Activated CD8-positive, alpha-beta memory T cell treated with anti-CD3 and anti-CD28 coated beads, Interleukin-2, amount 50 U/mL, for 1 hour (primary cell): ENCODE data around the gene MORC2.

Experiments
- DNase-seq: peaks from one replicate; pipeline ENCODE4 v3.0.0-alpha.2; 2020; ENCODE audit errors: extremely low read depth

Gene MORC2

GRCh38 chr22:30889268-30889995, 79.1 kb downstream of the MORC2 start:
- no peak for DNase-seq

- DNase-seq = no peak
Measured at GRCh38 chr22:30887861-30888260, 80.7 kb downstream of the MORC2 start.

- no peak for DNase-seq
Measured at GRCh38 chr22:30887453-30887852, 81.1 kb downstream of the MORC2 start.

GRCh38 chr22:30885591-30885990, 83.0 kb downstream of the MORC2 start:
- no peak for DNase-seq

GRCh38 chr22:30885001-30885366, 83.6 kb downstream of the MORC2 start:
- no peak for DNase-seq

GRCh38 chr22:30884211-30885000, 84.2 kb downstream of the MORC2 start:
- DNase-seq = no peak

- DNase-seq = no peak
Measured at GRCh38 chr22:30883586-30884145, 84.9 kb downstream of the MORC2 start.

- no peak for DNase-seq
Measured at GRCh38 chr22:30882974-30883533, 85.5 kb downstream of the MORC2 start.

GRCh38 chr22:30882184-30882717, 86.3 kb downstream of the MORC2 start:
- no peak for DNase-seq

- no peak for DNase-seq
Measured at GRCh38 chr22:30881361-30882183, 87.0 kb downstream of the MORC2 start.

GRCh38 chr22:30880847-30881246, 87.7 kb downstream of the MORC2 start:
- DNase-seq = no peak

GRCh38 chr22:30880181-30880601, 88.4 kb downstream of the MORC2 start:
- no peak for DNase-seq

- no peak for DNase-seq
Measured at GRCh38 chr22:30879415-30879797, 89.2 kb downstream of the MORC2 start.

- DNase-seq = no peak
Measured at GRCh38 chr22:30878516-30879414, 89.8 kb downstream of the MORC2 start.

GRCh38 chr22:30877662-30878515, 90.7 kb downstream of the MORC2 start:
- no peak for DNase-seq

GRCh38 chr22:30876915-30877553, 91.5 kb downstream of the MORC2 start:
- DNase-seq = no peak

- no peak for DNase-seq
Measured at GRCh38 chr22:30876221-30876751, 92.3 kb downstream of the MORC2 start.

GRCh38 chr22:30875481-30876215, 92.9 kb downstream of the MORC2 start:
- DNase-seq = no peak
